ENCODE measurements around the gene CHMP1B.
A peak's percentile ranks its signal among the peaks of the same experiment; 100 is the strongest.

CHMP1B gene

GRCh38 chr18:11868230-11868629, 17.0 kb downstream of the CHMP1B start:
- no peak overlapping the region for H2AFZ ChIP-seq (ENCODE audit: low read length, unreplicated experiment)
- no peak overlapping the region for H3K4me3 ChIP-seq (ENCODE audit: low read depth, low read length)
- no peak overlapping the region for H3K27ac ChIP-seq (ENCODE audit: low read depth, low read length)
- H3K27me3 ChIP-seq (ENCODE audit: insufficient read depth, low read length) = no peaks in the 10 kb centered on the region
- H3K79me2 ChIP-seq (ENCODE audit: control insufficient read depth, insufficient read depth, low read length, unreplicated experiment) = no peaks in the 10 kb centered on the region
- no peaks in the 10 kb centered on the region for H3K4me1 ChIP-seq (ENCODE audit: control insufficient read depth, insufficient read depth, low read length, unreplicated experiment)
- no peaks in the 10 kb centered on the region for H3K36me3 ChIP-seq (ENCODE audit: insufficient read depth, low read length)

GRCh38 chr18:11871501-11871900, 20.3 kb downstream of the CHMP1B start:
- Histone ChIP-seq H3K4me3 (ENCODE audit: low read depth, low read length) (no peak overlapping the region), H3K27me3 (ENCODE audit: insufficient read depth, low read length) (no peaks in the 10 kb centered on the region), H2AFZ (ENCODE audit: low read length, unreplicated experiment) (no peak overlapping the region), H3K36me3 (ENCODE audit: insufficient read depth, low read length) (no peaks in the 10 kb centered on the region), H3K79me2 (ENCODE audit: control insufficient read depth, insufficient read depth, low read length, unreplicated experiment) (no peaks in the 10 kb centered on the region), H3K4me1 (ENCODE audit: control insufficient read depth, insufficient read depth, low read length, unreplicated experiment) (no peaks in the 10 kb centered on the region), H3K27ac (ENCODE audit: low read depth, low read length) (no peak overlapping the region)

GRCh38 chr18:11872479-11873136, 21.4 kb downstream of the CHMP1B start:
- Histone ChIP-seq H2AFZ (ENCODE audit: low read length, unreplicated experiment) (peak overlapping the region; percentile 27), H3K36me3 (ENCODE audit: insufficient read depth, low read length) (no peaks in the 10 kb centered on the region), H3K4me3 (ENCODE audit: low read depth, low read length) (no peak overlapping the region), H3K27me3 (ENCODE audit: insufficient read depth, low read length) (no peaks in the 10 kb centered on the region), H3K4me1 (ENCODE audit: control insufficient read depth, insufficient read depth, low read length, unreplicated experiment) (no peaks in the 10 kb centered on the region), H3K79me2 (ENCODE audit: control insufficient read depth, insufficient read depth, low read length, unreplicated experiment) (no peaks in the 10 kb centered on the region), H3K27ac (ENCODE audit: low read depth, low read length) (no peak overlapping the region)

GRCh38 chr18:11873670-11874340, 22.6 kb downstream of the CHMP1B start:
- H3K4me1 ChIP-seq (ENCODE audit: control insufficient read depth, insufficient read depth, low read length, unreplicated experiment) = no peaks in the 10 kb centered on the region

GRCh38 chr18:11874676-11875075, 23.5 kb downstream of the CHMP1B start:
- Histone ChIP-seq H3K27me3 (ENCODE audit: insufficient read depth, low read length) (no peaks in the 10 kb centered on the region), H3K4me1 (ENCODE audit: control insufficient read depth, insufficient read depth, low read length, unreplicated experiment) (no peaks in the 10 kb centered on the region), H3K4me3 (ENCODE audit: low read depth, low read length) (no peak overlapping the region), H3K27ac (ENCODE audit: low read depth, low read length) (no peak overlapping the region), H2AFZ (ENCODE audit: low read length, unreplicated experiment) (no peak overlapping the region), H3K79me2 (ENCODE audit: control insufficient read depth, insufficient read depth, low read length, unreplicated experiment) (no peaks in the 10 kb centered on the region), H3K36me3 (ENCODE audit: insufficient read depth, low read length) (no peaks in the 10 kb centered on the region)

More at GRCh38 chr18:11873670-11874340, 22.6 kb downstream of the CHMP1B start:
- Histone ChIP-seq H2AFZ (ENCODE audit: low read length, unreplicated experiment) (no peak overlapping the region), H3K4me3 (ENCODE audit: low read depth, low read length) (no peak overlapping the region), H3K27me3 (ENCODE audit: insufficient read depth, low read length) (no peaks in the 10 kb centered on the region), H3K79me2 (ENCODE audit: control insufficient read depth, insufficient read depth, low read length, unreplicated experiment) (no peaks in the 10 kb centered on the region), H3K36me3 (ENCODE audit: insufficient read depth, low read length) (no peaks in the 10 kb centered on the region), H3K27ac (ENCODE audit: low read depth, low read length) (no peak overlapping the region)

- Histone ChIP-seq H2AFZ (ENCODE audit: low read length, unreplicated experiment) (no peak overlapping the region), H3K4me3 (ENCODE audit: low read depth, low read length) (no peak overlapping the region), H3K27me3 (ENCODE audit: insufficient read depth, low read length) (no peaks in the 10 kb centered on the region), H3K4me1 (ENCODE audit: control insufficient read depth, insufficient read depth, low read length, unreplicated experiment) (no peaks in the 10 kb centered on the region), H3K27ac (ENCODE audit: low read depth, low read length) (no peak overlapping the region), H3K36me3 (ENCODE audit: insufficient read depth, low read length) (no peaks in the 10 kb centered on the region), H3K79me2 (ENCODE audit: control insufficient read depth, insufficient read depth, low read length, unreplicated experiment) (no peaks in the 10 kb centered on the region)
Observed at GRCh38 chr18:11877497-11878135, 26.4 kb downstream of the CHMP1B start.

- no peaks in the 10 kb centered on the region for H3K27me3 ChIP-seq (ENCODE audit: insufficient read depth, low read length)
- no peak overlapping the region for H3K4me3 ChIP-seq (ENCODE audit: low read depth, low read length)
- no peaks in the 10 kb centered on the region for H3K4me1 ChIP-seq (ENCODE audit: control insufficient read depth, insufficient read depth, low read length, unreplicated experiment)
- no peak overlapping the region for H3K27ac ChIP-seq (ENCODE audit: low read depth, low read length)
- no peaks in the 10 kb centered on the region for H3K79me2 ChIP-seq (ENCODE audit: control insufficient read depth, insufficient read depth, low read length, unreplicated experiment)
- H2AFZ ChIP-seq (ENCODE audit: low read length, unreplicated experiment) = no peak overlapping the region
- H3K36me3 ChIP-seq (ENCODE audit: insufficient read depth, low read length) = no peaks in the 10 kb centered on the region
Observed at GRCh38 chr18:11880586-11881304, 29.5 kb downstream of the CHMP1B start.

- Histone ChIP-seq H3K27ac (ENCODE audit: low read depth, low read length) (no peak overlapping the region), H2AFZ (ENCODE audit: low read length, unreplicated experiment) (no peak overlapping the region), H3K27me3 (ENCODE audit: insufficient read depth, low read length) (no peaks in the 10 kb centered on the region), H3K4me1 (ENCODE audit: control insufficient read depth, insufficient read depth, low read length, unreplicated experiment) (no peaks in the 10 kb centered on the region), H3K36me3 (ENCODE audit: insufficient read depth, low read length) (no peaks in the 10 kb centered on the region), H3K4me3 (ENCODE audit: low read depth, low read length) (no peak overlapping the region), H3K79me2 (ENCODE audit: control insufficient read depth, insufficient read depth, low read length, unreplicated experiment) (no peaks in the 10 kb centered on the region)
Observed at GRCh38 chr18:11882636-11883035, 31.4 kb downstream of the CHMP1B start.

GRCh38 chr18:11883153-11883552, 31.9 kb downstream of the CHMP1B start:
- no peaks in the 10 kb centered on the region for H3K27me3 ChIP-seq (ENCODE audit: insufficient read depth, low read length)
- no peak overlapping the region for H3K4me3 ChIP-seq (ENCODE audit: low read depth, low read length)
- no peaks in the 10 kb centered on the region for H3K36me3 ChIP-seq (ENCODE audit: insufficient read depth, low read length)
- H2AFZ ChIP-seq (ENCODE audit: low read length, unreplicated experiment) = no peak overlapping the region
- no peaks in the 10 kb centered on the region for H3K79me2 ChIP-seq (ENCODE audit: control insufficient read depth, insufficient read depth, low read length, unreplicated experiment)
- no peaks in the 10 kb centered on the region for H3K4me1 ChIP-seq (ENCODE audit: control insufficient read depth, insufficient read depth, low read length, unreplicated experiment)
- no peak overlapping the region for H3K27ac ChIP-seq (ENCODE audit: low read depth, low read length)

GRCh38 chr18:11884396-11885030, 33.3 kb downstream of the CHMP1B start:
- Histone ChIP-seq H3K36me3 (ENCODE audit: insufficient read depth, low read length) (no peaks in the 10 kb centered on the region), H3K4me3 (ENCODE audit: low read depth, low read length) (no peak overlapping the region), H2AFZ (ENCODE audit: low read length, unreplicated experiment) (no peak overlapping the region), H3K27me3 (ENCODE audit: insufficient read depth, low read length) (no peaks in the 10 kb centered on the region), H3K4me1 (ENCODE audit: control insufficient read depth, insufficient read depth, low read length, unreplicated experiment) (no peaks in the 10 kb centered on the region), H3K79me2 (ENCODE audit: control insufficient read depth, insufficient read depth, low read length, unreplicated experiment) (no peaks in the 10 kb centered on the region), H3K27ac (ENCODE audit: low read depth, low read length) (no peak overlapping the region)
